Thyroid gland (tissue), 4 donors: ENCODE data around the gene SV2B.

ENCODE experiments used
- POLR2A ChIP-seq, 2 donors: fragments of 450-650 bp; IDR thresholded peaks; one replicate each; pipeline ENCODE4 v1.6.1; 2017; ENCODE audit warnings: antibody characterized with exemption in 2 of 2, mild to moderate bottlenecking in 2 of 2, moderate library complexity in 1 of 2
- TF ChIP-seq, protein P1 (sequence below), 6 experiments: fragments of 200-600 bp in 3 of 6; fragments of 450-650 bp in 3 of 6; sonication (generic) in 3 of 6; IDR thresholded peaks; one replicate each; pipeline ENCODE4 v1.5.1; 2016 to 2019; ENCODE audit warnings: antibody characterized with exemption in 6 of 6, mild to moderate bottlenecking in 2 of 6, inconsistent platforms in 1 of 6, moderate library complexity in 1 of 6

DNA sequence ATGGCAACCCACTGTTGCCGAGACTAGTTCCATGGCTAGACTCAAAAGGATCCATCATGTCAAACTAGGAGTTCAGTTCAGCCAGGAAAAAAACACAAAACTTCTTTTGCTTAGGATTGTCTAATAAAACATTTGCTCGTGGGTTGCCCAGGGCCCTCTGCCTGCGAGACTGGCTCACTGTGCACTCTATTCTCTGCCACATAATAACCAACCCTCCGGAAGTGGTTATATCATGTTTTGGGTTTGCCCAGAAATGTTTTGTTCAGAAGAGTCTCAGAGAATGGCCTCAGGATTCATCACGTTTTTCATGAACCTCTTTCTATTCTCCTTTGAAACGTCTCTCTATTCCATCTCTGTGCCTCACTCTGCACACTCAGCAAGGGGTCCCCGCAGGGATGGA is 216.1 kb downstream of the SV2B start:
- TF ChIP-seq, protein P1, sequence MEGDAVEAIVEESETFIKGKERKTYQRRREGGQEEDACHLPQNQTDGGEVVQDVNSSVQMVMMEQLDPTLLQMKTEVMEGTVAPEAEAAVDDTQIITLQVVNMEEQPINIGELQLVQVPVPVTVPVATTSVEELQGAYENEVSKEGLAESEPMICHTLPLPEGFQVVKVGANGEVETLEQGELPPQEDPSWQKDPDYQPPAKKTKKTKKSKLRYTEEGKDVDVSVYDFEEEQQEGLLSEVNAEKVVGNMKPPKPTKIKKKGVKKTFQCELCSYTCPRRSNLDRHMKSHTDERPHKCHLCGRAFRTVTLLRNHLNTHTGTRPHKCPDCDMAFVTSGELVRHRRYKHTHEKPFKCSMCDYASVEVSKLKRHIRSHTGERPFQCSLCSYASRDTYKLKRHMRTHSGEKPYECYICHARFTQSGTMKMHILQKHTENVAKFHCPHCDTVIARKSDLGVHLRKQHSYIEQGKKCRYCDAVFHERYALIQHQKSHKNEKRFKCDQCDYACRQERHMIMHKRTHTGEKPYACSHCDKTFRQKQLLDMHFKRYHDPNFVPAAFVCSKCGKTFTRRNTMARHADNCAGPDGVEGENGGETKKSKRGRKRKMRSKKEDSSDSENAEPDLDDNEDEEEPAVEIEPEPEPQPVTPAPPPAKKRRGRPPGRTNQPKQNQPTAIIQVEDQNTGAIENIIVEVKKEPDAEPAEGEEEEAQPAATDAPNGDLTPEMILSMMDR (IDR thresholded peaks at IDR 0.05): no peak
- no peak for TF ChIP-seq POLR2A (IDR thresholded peaks at IDR 0.05)
